Epithelial cell of esophagus (primary cell): ENCODE data around the gene PPP3CB.
A peak's percentile ranks its signal among the peaks of the same experiment; 100 is the strongest.

ENCODE experiments used
- DNase-seq: peaks from one replicate; pipeline ENCODE4 v3.0.0; 2010; ENCODE audit warnings: low read depth
- H3K4me3 ChIP-seq: 2 replicates; pipeline ENCODE4 v1.5.1; 2011; ENCODE audit warnings: mild to moderate bottlenecking, low read length, control low read depth
- TF ChIP-seq, protein P1 (sequence below): IDR thresholded peaks from 2 replicates; pipeline ENCODE4 v1.5.1; 2011; ENCODE audit warnings: low read depth, mild to moderate bottlenecking, low read length, control low read depth, inconsistent platforms; ENCODE audit not compliant: insufficient read depth; ENCODE audit errors: missing control alignments

Gene PPP3CB

DNA sequence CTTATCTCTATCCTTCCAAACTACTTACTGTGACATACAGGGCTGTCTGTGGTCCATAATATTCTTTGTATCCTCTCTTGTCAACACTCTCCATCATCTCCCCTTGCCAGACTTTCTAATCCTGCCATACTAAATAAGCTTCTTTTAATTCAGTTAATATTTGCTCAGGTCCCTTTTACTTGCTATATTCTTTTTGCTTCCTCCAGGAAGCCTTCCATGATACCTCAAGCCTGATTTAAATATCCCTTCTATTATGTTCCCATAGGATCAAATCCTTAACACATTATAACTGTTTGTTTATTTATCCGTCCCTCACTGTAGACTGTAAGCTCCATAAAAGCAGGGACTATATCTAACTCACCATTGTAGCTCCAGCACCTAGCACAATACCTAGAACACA is 7.2 kb upstream of the PPP3CB start:
- TF ChIP-seq, protein P1, sequence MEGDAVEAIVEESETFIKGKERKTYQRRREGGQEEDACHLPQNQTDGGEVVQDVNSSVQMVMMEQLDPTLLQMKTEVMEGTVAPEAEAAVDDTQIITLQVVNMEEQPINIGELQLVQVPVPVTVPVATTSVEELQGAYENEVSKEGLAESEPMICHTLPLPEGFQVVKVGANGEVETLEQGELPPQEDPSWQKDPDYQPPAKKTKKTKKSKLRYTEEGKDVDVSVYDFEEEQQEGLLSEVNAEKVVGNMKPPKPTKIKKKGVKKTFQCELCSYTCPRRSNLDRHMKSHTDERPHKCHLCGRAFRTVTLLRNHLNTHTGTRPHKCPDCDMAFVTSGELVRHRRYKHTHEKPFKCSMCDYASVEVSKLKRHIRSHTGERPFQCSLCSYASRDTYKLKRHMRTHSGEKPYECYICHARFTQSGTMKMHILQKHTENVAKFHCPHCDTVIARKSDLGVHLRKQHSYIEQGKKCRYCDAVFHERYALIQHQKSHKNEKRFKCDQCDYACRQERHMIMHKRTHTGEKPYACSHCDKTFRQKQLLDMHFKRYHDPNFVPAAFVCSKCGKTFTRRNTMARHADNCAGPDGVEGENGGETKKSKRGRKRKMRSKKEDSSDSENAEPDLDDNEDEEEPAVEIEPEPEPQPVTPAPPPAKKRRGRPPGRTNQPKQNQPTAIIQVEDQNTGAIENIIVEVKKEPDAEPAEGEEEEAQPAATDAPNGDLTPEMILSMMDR: no peak

DNA sequence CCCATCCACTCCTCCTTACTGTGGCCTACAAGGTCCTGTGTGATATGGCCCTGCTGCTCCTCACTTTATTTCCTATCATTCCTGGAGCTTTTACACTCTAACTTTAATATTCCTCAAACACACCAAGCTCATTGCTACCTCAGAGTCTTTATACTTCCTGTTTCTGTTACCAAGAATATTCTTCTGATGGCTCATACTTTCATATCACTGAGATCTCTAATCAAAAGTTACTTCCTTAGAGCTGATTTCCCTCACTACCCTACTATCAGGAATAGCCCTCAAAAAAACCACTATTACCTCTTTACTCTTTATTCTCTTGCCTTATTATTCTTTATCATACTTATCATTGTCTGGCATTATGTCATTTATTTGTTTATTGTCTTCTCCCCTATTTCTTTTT is 5.8 kb upstream of the PPP3CB start:
- no peak overlapping the region for H3K4me3 ChIP-seq
- DNase-seq: no peak
- TF ChIP-seq, protein P1: no peak

More for the DNA sequence above, 7.2 kb upstream of the PPP3CB start:
- no peak for DNase-seq
- H3K4me3 ChIP-seq: no peak overlapping the region

DNA sequence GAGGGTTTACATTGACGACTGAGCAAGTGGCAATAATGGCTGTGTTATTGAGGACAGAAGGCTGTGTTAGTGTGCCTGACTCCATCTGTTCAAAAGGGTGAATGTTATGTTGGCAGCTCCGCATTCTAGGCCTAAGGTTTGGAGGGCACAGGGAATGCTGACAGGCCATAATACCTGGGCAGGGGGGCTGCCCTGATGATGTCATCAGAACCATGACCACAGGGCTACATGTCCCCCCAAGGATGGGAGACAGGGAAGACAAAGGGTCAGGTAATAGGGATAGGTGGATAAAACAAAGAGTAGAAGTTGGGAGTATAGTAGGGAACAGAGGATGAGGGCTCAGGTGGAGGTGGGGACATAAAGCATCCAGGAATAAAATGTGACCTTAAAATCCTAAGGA is 1.8 kb upstream of the PPP3CB start:
- DNase-seq: no peak
- no peak overlapping the region for H3K4me3 ChIP-seq
- TF ChIP-seq, protein P1: no peak

DNA sequence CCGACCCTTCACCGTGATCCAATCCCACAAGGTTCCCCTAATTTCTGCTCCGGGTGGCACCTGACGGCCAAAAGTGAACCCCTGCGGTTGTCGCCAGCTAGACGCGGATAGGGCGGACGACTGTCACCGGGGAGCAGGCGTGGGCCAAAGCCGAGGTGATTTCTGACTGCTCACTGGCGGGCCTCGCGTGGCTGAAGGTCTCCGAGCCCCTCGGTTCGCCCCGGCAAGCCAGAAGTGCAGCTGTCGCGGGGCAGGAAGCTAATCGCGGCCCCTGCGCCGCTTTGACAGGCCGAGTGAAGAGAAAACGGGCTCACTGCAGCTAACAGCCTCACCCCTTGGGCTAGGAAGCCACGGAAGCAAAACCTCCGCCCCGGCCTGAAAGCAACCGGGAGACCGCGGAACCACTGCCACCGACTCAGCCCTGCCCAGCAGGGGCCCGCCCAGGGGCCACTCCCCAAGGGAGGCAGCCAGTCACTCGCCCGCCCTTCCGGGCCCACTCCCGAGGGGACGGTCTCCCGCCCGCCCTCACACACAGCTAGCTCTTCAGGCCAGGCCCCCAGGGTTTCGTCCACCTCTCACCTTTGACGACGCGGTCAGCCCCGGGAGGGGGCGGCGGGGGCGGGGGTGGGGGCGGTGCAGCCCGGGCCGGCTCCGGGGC is 469 bp downstream of the PPP3CB start:
- TF ChIP-seq, protein P1: no peak
- peak overlapping the region; percentile 90 for H3K4me3 ChIP-seq
- DNase-seq: peak; percentile 95

DNA sequence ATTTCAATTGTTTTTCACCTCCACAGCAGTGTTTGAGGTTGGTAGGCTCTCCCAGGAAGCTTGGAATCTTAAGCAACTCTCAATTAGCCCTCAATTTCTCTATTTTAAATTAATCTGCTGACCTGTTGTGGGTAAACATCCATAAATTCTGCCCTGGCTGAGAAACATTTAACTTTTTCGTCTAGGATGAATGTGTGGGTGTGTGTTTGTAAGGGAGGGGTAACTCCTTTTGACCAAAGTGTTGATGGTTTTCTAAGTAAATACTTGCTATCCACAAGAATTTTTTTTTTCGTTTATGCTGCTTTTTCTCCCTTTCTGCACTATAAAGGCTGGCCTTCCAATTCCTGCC is 973 bp downstream of the PPP3CB start:
- DNase-seq: peak; percentile 4
- peak overlapping the region; percentile 90 for H3K4me3 ChIP-seq
- TF ChIP-seq, protein P1: no peak

DNA sequence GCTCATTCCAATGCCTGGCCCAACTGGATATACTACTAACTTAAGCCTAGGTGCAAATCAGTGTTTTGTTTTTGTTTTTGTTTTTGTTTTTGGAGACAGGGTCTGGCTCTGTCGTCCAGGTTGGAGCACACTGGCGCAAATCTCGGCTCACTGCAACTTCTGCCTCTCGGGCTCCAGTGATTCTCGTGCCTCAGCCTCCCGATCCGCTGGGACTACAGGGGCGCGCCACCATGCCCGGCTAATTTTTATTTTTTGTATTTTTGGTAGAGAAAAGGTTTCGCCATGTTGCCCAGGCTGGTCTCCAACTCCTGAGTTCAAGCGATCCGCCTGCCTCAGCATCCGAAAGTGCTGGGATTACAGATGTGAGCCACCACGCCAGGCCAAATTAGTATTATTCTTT is 1.6 kb downstream of the PPP3CB start:
- TF ChIP-seq, protein P1: no peak
- DNase-seq: no peak
- peak overlapping the region; percentile 90 for H3K4me3 ChIP-seq

DNA sequence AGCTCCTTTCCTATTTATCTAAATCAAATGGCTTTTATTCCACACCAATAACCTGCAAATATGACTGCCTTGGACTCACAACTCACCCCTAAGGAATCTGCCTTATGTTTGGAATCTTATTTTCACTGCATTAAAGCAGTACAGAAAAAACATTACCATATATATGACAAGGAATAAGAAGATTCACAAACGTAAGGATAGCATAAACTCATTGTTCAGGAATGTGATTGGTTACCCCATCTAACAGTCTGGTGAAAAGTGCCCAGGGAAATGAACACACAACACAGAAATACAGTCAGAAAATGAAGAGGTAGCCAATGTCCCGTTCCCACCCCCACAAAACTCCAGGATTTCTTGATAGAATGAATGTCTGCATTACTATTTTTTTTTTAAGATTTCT is 2.0 kb downstream of the PPP3CB start:
- H3K4me3 ChIP-seq: peak overlapping the region; percentile 8

More for the DNA sequence above, 2.0 kb downstream of the PPP3CB start:
- TF ChIP-seq, protein P1: no peak
- peak; percentile 54 for DNase-seq
